Measurements from ENCODE around the gene SRRD. TPM values are rescaled to one million over a fixed set of nuclear protein-coding genes. Genes with fewer than 3 reads are reported as not detected.

The SRRD gene
- polyA plus RNA-seq, 1 donor: 18.1 TPM

DNA sequence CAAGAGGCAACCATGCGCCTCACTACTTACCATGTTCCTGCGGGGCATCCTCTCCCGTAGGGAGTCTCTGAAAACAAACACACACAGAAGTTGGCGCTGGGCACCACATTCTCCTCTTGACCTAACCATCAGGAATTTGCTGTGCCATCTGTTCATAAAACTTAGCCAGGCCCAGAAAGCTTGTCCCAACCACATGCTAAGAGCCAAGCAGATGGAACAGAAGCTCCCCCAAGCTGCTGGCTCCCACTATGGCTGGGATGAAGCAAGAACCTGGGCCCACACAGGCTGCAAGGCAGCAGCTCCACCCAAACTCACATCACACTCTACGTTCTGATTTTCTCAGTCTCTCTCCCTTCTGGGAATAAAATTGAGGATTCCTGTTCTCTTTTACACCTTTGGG lies 17.5 kb upstream of the SRRD start:
- no peaks in the 10 kb centered on the region for H3K9me3 ChIP-seq (ENCODE audit: control insufficient read depth, low read depth, low read length)
- peaks cover 95% of the 10 kb centered on the region for H3K36me3 ChIP-seq (ENCODE audit: control insufficient read depth, insufficient read depth, low read length)
- no peak for DNase-seq
- no peak overlapping the region for H3K27ac ChIP-seq (ENCODE audit: low read length)
- no peak overlapping the region for H3K4me3 ChIP-seq (ENCODE audit: low read length)
- peaks cover 29% of the 10 kb centered on the region for H3K4me1 ChIP-seq (ENCODE audit: control insufficient read depth, insufficient read depth, low read length)
- WGBS (ENCODE audit: insufficient coverage, low lambda C conversion rate): 100% methylated on average over 1 of the region's 5 CpGs
- H3K27me3 ChIP-seq (ENCODE audit: control insufficient read depth, insufficient read depth, low read length): no peaks in the 10 kb centered on the region

DNA sequence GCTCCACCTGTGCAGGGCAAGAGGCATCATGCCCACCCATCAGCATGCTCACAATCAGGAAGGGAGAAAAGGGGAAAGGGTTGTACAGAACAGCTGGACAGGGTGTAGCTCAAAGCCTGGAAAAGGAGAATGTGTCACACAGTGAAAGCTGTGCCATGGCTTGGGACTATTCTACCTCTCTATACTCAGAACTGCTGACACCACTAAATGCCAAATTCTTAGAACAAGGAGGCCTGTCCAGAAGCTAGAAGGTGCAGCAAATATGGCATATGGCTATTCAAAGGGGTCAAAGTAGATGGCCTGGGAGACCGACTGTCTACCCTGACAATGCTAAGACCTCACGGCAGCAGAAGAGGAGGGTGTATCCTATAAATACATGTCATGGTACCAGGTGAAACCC lies 12.9 kb upstream of the SRRD start:
- Histone ChIP-seq H3K27me3 (ENCODE audit: control insufficient read depth, insufficient read depth, low read length) (no peaks in the 10 kb centered on the region), H3K36me3 (ENCODE audit: control insufficient read depth, insufficient read depth, low read length) (peaks cover 89% of the 10 kb centered on the region), H3K4me3 (ENCODE audit: low read length) (no peak overlapping the region), H3K4me1 (ENCODE audit: control insufficient read depth, insufficient read depth, low read length) (no peaks in the 10 kb centered on the region), H3K9me3 (ENCODE audit: control insufficient read depth, low read depth, low read length) (no peaks in the 10 kb centered on the region), H3K27ac (ENCODE audit: low read length) (no peak overlapping the region)
- DNase-seq: no peak
- WGBS (ENCODE audit: insufficient coverage, low lambda C conversion rate): no CpG with 5 or more reads among the region's 2 CpGs

- Histone ChIP-seq H3K27me3 (ENCODE audit: control insufficient read depth, insufficient read depth, low read length) (no peaks in the 10 kb centered on the region), H3K4me3 (ENCODE audit: low read length) (no peak overlapping the region), H3K36me3 (ENCODE audit: control insufficient read depth, insufficient read depth, low read length) (peaks cover 87% of the 10 kb centered on the region), H3K27ac (ENCODE audit: low read length) (no peak overlapping the region), H3K9me3 (ENCODE audit: control insufficient read depth, low read depth, low read length) (no peaks in the 10 kb centered on the region), H3K4me1 (ENCODE audit: control insufficient read depth, insufficient read depth, low read length) (no peaks in the 10 kb centered on the region)
- DNase-seq: no peak
- WGBS (ENCODE audit: insufficient coverage, low lambda C conversion rate): no CpG with 5 or more reads among the region's 5 CpGs
Observed at GRCh38 chr22:26471522-26471921, 12.2 kb upstream of the SRRD start.

GRCh38 chr22:26474682-26475081 lies 9.0 kb upstream of the SRRD start:
- no peak for DNase-seq
- Histone ChIP-seq H3K4me1 (ENCODE audit: control insufficient read depth, insufficient read depth, low read length) (peaks cover 7% of the 10 kb centered on the region), H3K36me3 (ENCODE audit: control insufficient read depth, insufficient read depth, low read length) (peaks cover 72% of the 10 kb centered on the region), H3K4me3 (ENCODE audit: low read length) (no peak overlapping the region), H3K27me3 (ENCODE audit: control insufficient read depth, insufficient read depth, low read length) (no peaks in the 10 kb centered on the region), H3K9me3 (ENCODE audit: control insufficient read depth, low read depth, low read length) (no peaks in the 10 kb centered on the region), H3K27ac (ENCODE audit: low read length) (no peak overlapping the region)

DNA sequence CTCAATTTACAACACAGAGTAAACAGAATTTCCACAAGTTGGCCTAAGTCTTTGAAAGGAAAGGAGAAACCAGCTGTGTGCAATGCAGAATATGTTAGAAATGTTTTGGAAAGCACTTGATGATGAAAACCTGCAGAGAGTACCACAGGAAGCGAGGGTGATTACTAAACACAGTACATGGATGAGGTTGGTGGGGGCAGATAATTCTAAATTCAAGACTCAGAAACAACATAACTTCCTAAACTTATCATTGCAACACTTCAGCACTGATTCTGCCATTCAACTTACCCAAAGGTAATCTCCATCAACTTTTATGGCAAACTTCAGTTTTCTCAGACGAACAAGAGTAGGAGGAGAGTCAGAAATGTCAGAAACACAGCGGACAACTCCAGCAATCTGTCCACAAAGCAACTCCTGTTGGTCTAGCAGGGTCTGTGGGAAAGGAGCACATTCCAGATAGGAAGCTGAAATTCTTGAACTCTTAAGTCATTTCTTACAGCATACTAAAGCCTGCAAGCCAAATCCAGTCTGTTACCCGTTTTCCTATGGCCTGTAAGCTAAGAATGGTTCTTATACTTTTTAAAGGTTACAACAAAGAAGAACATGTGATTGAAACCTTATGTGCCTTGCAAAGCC lies 6.9 kb upstream of the SRRD start:
- no peaks in the 10 kb centered on the region for H3K9me3 ChIP-seq (ENCODE audit: control insufficient read depth, low read depth, low read length)
- WGBS (ENCODE audit: insufficient coverage, low lambda C conversion rate): 83% methylated on average over 1 of the region's 4 CpGs
- H3K27me3 ChIP-seq (ENCODE audit: control insufficient read depth, insufficient read depth, low read length): no peaks in the 10 kb centered on the region
- no peak overlapping the region for H3K4me3 ChIP-seq (ENCODE audit: low read length)
- peaks cover 53% of the 10 kb centered on the region for H3K36me3 ChIP-seq (ENCODE audit: control insufficient read depth, insufficient read depth, low read length)
- H3K4me1 ChIP-seq (ENCODE audit: control insufficient read depth, insufficient read depth, low read length): peaks cover 24% of the 10 kb centered on the region
- DNase-seq: no peak
- H3K27ac ChIP-seq (ENCODE audit: low read length): no peak overlapping the region

DNA sequence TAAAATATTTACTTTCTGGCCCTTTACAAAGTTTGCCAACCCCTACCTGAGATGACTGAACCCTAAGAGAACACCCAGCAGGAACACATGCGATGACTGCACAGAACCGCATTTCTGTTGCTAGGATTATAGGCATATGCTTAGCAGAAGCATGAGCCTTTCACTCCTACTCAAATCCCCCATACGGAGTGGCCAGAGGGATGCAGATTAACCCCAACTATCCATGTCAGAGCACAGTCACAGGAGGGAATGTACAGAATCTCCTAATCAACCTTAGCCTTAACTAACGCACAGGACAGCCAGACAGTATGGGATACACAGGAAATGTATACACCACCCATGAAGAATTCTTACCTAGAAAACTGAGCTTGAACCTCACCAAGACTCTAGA lies 6.3 kb upstream of the SRRD start:
- Histone ChIP-seq H3K4me1 (ENCODE audit: control insufficient read depth, insufficient read depth, low read length) (peaks cover 26% of the 10 kb centered on the region), H3K27ac (ENCODE audit: low read length) (no peak overlapping the region), H3K9me3 (ENCODE audit: control insufficient read depth, low read depth, low read length) (no peaks in the 10 kb centered on the region), H3K4me3 (ENCODE audit: low read length) (no peak overlapping the region), H3K36me3 (ENCODE audit: control insufficient read depth, insufficient read depth, low read length) (peaks cover 48% of the 10 kb centered on the region), H3K27me3 (ENCODE audit: control insufficient read depth, insufficient read depth, low read length) (no peaks in the 10 kb centered on the region)
- DNase-seq: no peak
- no CpG with 5 or more reads among the region's 4 CpGs for WGBS (ENCODE audit: insufficient coverage, low lambda C conversion rate)

DNA sequence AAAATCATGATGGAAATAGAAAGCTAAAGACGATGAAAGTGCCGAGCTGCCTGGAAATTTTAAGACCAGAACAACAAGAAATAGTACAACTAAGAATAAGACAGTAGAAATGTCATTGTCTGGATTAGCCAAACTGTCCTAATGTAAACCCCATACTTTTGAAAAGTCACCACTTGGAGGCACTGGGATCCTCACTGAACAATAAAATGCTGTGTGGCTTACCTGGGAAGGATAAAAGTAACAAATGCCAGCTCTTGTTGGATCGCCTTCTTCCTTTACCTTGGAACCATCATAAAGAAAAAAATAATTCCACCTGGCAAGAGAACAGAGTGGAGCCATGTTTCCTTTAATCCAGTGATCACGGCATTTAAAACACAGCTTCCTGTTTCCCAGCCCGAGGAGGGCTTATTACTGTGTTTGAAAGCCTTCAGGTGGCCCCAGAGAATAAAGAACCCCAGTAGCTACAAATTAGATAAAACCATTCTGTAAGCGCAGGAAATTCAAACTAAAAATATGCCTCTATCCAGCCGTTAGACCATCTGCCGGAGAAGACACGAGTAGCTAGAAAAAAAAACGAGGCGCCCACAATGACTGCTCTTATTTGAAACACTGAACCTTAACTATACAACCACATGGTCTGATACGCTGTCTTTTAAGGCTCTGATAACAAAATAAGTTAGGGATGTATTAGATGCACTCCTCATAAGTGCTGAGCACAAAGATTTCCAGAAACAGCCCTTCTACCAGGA lies 4.5 kb upstream of the SRRD start:
- no peaks in the 10 kb centered on the region for H3K27me3 ChIP-seq (ENCODE audit: control insufficient read depth, insufficient read depth, low read length)
- peak overlapping the region; percentile 34 for H3K4me3 ChIP-seq (ENCODE audit: low read length)
- no peak for DNase-seq
- peak overlapping the region; percentile 75 for H3K27ac ChIP-seq (ENCODE audit: low read length)
- WGBS (ENCODE audit: insufficient coverage, low lambda C conversion rate): 100% methylated on average over 1 of the region's 12 CpGs
- no peaks in the 10 kb centered on the region for H3K9me3 ChIP-seq (ENCODE audit: control insufficient read depth, low read depth, low read length)
- peaks cover 32% of the 10 kb centered on the region for H3K36me3 ChIP-seq (ENCODE audit: control insufficient read depth, insufficient read depth, low read length)
- H3K4me1 ChIP-seq (ENCODE audit: control insufficient read depth, insufficient read depth, low read length): peaks cover 26% of the 10 kb centered on the region

DNA sequence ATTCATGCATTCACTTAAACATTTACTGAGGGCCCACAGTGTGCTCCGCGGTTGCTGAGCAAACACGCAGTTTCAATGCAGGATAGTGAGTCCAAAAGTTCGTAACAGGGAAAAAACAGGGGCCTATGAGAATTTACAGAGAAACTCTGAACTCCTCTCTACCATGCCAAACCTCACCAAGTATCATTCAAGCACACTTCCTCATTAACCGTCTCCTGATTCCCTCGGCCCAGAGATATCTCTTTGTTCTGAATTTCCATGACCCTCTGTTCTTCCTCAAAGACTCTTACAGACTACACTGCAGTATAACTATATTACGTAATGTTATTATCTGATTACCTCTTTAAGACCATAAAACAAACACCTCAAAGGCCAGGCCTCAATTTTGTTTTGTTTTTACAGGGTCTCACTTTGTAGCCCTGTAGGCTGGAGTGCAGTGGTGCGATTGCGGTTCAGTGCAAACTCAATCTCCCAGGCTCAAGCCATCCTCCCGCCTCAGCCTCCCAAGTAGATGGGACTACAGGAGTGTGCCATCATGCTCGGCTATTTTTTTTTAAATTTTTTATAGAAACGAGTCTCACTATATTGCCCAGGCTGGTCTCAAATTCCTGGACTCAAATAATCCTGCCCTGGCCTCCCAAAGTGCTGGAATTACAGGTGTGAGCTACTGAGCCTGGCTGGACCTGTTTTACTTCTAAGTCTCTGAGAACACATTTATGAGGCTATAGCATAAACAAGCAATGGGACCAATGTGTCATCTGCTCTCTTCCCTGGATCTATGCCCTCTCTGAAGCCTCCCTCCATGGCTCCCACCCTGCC lies 3.7 kb upstream of the SRRD start:
- Histone ChIP-seq H3K9me3 (ENCODE audit: control insufficient read depth, low read depth, low read length) (no peaks in the 10 kb centered on the region), H3K4me1 (ENCODE audit: control insufficient read depth, insufficient read depth, low read length) (peaks cover 34% of the 10 kb centered on the region), H3K36me3 (ENCODE audit: control insufficient read depth, insufficient read depth, low read length) (peaks cover 27% of the 10 kb centered on the region), H3K4me3 (ENCODE audit: low read length) (peak overlapping the region; percentile 34), H3K27ac (ENCODE audit: low read length) (peak overlapping the region; percentile 75), H3K27me3 (ENCODE audit: control insufficient read depth, insufficient read depth, low read length) (no peaks in the 10 kb centered on the region)
- WGBS (ENCODE audit: insufficient coverage, low lambda C conversion rate): 0% methylated on average over 1 of the region's 12 CpGs
- DNase-seq: peak in 1 of 2 donors; percentile 82

- Histone ChIP-seq H3K9me3 (ENCODE audit: control insufficient read depth, low read depth, low read length) (no peaks in the 10 kb centered on the region), H3K4me1 (ENCODE audit: control insufficient read depth, insufficient read depth, low read length) (peaks cover 34% of the 10 kb centered on the region), H3K27me3 (ENCODE audit: control insufficient read depth, insufficient read depth, low read length) (no peaks in the 10 kb centered on the region), H3K36me3 (ENCODE audit: control insufficient read depth, insufficient read depth, low read length) (peaks cover 23% of the 10 kb centered on the region), H3K27ac (ENCODE audit: low read length) (peak overlapping the region; percentile 75), H3K4me3 (ENCODE audit: low read length) (no peak overlapping the region)
- no peak for DNase-seq
- WGBS (ENCODE audit: insufficient coverage, low lambda C conversion rate): no CpG with 5 or more reads among the region's 2 CpGs
Observed at GRCh38 chr22:26480611-26480932, 3.1 kb upstream of the SRRD start.

- H3K4me1 ChIP-seq (ENCODE audit: control insufficient read depth, insufficient read depth, low read length): peaks cover 34% of the 10 kb centered on the region
- H3K36me3 ChIP-seq (ENCODE audit: control insufficient read depth, insufficient read depth, low read length): peaks cover 22% of the 10 kb centered on the region
- no peaks in the 10 kb centered on the region for H3K9me3 ChIP-seq (ENCODE audit: control insufficient read depth, low read depth, low read length)
- no CpG with 5 or more reads among the region's 6 CpGs for WGBS (ENCODE audit: insufficient coverage, low lambda C conversion rate)
- no peaks in the 10 kb centered on the region for H3K27me3 ChIP-seq (ENCODE audit: control insufficient read depth, insufficient read depth, low read length)
- peak overlapping the region; percentile 55 for H3K27ac ChIP-seq (ENCODE audit: low read length)
- no peak for DNase-seq
- H3K4me3 ChIP-seq (ENCODE audit: low read length): no peak overlapping the region
Observed at GRCh38 chr22:26481112-26481693, 2.5 kb upstream of the SRRD start.

Data from large intestine (tissue), 3 donors.